G401 (cell line): ENCODE measurements around the gene ZNF101. TPM values are rescaled to one million over a fixed set of nuclear protein-coding genes. Genes with fewer than 3 reads are reported as not detected.
A peak's percentile ranks its signal among the peaks of the same experiment; 100 is the strongest.

ENCODE experiments used
- DNase-seq: peaks from one replicate; pipeline ENCODE4 v3.0.0-alpha.2; 2015; ENCODE audit warnings: low spot score
- in situ Hi-C: cut with HindIII; loops from 2 replicates; pipeline ENCODE4 v1.10.0; 2016; ENCODE audit warnings: low sequenced_read_pairs, mixed read lengths
- total RNA-seq: library from RNA; depleted of rRNA; stranded (reverse); fragments of >200 nt; shearing (Covaris generic); gene quantifications from 2 replicates; pipeline ENCODE4 v1.2.3, GENCODE V29; 2014; rRNA removed

Gene ZNF101
- 15.9 and 19.1 TPM in 2 replicates for total RNA-seq

DNA sequence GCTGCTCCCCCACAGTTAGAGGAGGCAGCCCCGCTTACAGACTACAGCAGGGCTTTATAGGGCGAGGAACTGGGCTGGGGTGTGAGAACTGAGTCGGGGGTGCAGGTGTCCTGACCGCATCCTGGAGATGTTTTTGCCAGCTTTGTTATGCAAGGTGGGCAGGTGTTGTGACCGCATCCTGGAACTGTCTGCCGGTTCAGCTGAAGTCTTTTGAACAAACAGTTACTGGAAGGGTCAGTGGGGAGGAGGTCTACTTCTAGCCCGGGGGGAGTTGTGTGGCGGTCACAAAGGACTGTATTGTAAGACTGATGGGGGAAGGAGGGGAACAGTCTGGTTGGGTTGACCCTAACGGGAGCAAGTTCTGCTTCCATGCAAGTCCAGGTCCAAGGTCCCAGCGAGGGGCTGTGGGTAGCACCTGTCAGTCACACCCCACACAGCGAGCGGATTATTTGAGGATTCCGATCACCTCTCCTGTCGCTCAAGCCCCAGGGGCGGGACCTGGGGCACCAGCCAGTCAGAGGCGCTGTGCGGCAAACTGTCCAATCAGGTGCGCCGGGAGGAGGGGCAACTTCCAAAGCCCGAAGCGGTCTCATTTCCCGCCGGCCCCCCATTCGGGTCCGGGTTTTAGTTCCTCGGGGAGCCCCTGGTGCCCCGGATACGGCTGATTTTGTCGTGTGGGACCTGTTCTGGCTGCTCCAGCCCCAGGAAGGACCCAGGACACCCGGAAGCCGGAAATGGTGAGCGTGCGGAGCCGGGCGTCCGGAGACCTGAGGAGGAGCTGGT is at the start of gene ZNF101:
Gene ZNF101 (plus strand): TSS at position 610 of the 783 bp plus-strand sequence. CDS start 125 bp downstream, at position 735.
- in situ Hi-C loops, result no loop called here
- DNase-seq, result peak; percentile 97

- DNase-seq, result no peak
- in situ Hi-C loops, result no loop called here
Observed at GRCh38 chr19:19619181-19619848, 49.3 kb upstream of the ZNF101 start.

DNA sequence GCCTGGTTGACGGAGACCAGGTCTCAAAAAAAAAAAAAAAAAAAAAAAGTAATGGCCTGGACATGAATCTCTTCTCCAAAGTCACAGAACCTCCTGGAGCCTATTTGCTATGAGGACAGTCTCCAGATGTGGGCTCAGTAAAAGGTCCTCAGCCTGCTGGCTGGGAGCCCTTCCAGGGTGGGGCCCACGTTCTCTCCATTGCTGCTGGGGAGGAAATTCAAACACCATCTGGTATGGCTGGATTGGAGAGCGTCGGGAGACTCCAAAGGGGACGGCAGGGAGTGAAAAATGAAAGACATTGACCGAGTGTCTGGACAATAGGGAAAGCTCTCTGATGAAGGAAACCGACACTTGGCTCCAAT is 48.8 kb upstream of the ZNF101 start:
- in situ Hi-C loops, result no loop called here
- no peak for DNase-seq

DNA sequence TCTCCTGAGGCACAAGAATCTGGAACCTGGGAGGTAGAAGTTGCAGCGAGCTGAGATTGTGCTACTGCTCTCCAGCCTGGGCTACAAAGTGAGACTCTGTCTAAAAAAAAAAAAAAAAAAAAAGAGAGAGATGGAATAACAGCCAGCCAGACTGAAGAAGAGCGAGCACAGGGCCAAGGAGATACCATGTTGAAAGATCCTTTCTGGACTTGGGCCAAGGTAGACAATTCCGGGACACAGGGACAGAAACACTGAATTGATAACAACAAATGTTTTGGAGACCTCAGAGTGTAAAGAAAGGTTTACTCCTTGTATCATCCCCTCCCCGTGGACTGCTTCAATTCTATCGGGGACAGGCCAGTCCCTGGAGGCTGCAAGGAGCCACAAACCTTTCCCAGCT is 45.3 kb upstream of the ZNF101 start:
- in situ Hi-C loops, result no loop called here
- no peak for DNase-seq

- in situ Hi-C loops, result no loop called here
- DNase-seq, result no peak
Observed at GRCh38 chr19:19624032-19624570, 44.5 kb upstream of the ZNF101 start.

- no peak for DNase-seq
- in situ Hi-C loops, result no loop called here
Observed at GRCh38 chr19:19626516-19627472, 41.8 kb upstream of the ZNF101 start.

- in situ Hi-C loops, result no loop called here
- DNase-seq, result no peak
Observed at GRCh38 chr19:19627621-19628500, 40.8 kb upstream of the ZNF101 start, which contains the start of gene LPAR2. Gene LPAR2 (minus strand): TSS chr19:19628220. CDS start chr19:19627275, 945 bp downstream.

DNA sequence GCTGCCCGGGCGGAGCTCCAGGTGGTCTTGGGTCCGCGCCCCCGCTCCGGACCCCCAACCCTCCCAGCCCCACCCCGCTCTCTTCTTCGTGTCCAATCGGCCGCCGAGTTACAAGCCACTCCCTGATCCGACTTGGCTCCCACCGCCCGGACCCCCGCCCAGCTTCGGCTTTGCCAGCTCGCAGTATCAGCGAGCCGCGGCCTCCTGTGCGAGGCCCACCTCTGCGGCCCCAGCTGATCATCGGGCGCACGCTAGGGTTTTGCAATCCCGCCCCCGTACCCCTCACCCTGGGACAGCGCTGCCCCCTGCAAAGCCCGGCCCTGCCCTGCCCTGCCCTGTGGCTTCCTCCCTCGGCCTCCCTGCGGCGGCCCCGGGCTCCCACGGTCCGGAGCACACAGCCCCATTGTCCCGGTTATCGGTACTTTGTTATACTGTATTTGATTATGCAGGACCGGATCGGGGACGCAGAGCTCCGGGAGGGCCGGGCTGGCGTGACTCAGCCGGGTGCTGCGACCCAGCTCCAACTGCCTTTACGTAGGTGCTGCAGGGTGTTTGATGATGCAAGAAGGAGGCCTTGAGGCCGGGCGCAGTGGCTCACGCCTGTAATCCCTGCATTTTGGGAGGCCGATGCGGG is 40.0 kb upstream of the ZNF101 start:
- in situ Hi-C loops, result no loop called here
- no peak for DNase-seq

DNA sequence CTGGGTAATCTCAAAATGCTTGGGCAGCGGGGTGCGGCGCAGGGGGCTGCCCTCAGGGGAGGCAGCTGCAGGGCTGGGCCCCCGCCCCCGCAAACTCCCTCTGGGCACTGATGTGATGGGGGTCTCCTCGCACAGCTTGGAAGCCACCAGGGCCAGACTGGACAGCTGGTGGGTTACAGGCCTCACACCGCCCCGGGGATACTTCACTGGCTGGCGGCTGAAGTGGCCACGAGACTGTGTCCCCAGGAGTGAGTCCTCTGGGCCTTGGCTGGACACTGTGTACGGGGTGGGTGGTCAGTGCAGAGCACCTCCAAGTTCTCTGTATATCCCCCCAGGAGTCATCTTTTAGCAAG is 38.6 kb upstream of the ZNF101 start:
- no peak for DNase-seq
- in situ Hi-C loops, result no loop called here

DNA sequence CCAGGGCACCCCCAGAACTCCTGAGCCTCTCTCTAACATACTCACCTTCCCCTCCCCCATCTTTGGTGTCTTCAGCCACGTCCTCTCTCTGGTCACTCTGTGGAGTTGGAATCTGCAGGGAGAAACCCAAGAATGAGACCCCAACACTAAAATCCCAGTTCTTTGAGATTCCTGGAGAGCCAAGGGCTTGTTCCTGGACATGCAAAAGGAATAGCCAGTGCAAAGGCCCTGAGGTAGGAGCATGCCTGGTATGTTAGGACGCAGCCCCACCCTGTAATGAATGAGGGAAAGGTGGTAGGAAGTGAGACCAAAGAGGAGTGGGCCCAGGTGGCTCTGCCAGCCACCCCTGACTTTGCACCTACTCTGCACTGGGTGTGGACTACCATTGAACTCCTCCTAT is 38.2 kb upstream of the ZNF101 start:
- in situ Hi-C loops, result no loop called here
- DNase-seq, result no peak

DNA sequence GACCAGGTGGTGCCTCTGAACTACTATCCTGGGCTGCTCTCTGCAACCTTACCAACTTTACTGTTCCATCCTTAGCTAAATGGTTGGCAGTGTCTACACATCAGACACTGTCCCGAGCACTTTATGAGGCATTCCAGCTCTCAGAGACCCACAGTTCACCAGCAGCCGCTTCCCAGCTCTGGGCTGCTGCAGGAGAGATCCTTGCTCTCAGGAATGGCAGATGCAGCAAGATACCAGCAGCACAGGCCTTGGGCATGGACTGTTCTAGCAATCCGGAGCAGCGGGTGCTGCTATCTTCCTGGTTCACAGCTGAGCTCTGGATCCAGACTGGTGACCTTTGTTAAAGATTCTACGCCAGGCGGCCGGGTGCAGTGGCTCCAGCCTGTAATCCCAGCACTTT is 37.3 kb upstream of the ZNF101 start:
- no peak for DNase-seq
- in situ Hi-C loops, result no loop called here

- in situ Hi-C loops, result no loop called here
- DNase-seq, result no peak
Observed at GRCh38 chr19:19632661-19633060, 36.0 kb upstream of the ZNF101 start.

GRCh38 chr19:19633711-19634515 is 34.7 kb upstream of the ZNF101 start:
- in situ Hi-C loops, result no loop called here
- DNase-seq, result no peak

DNA sequence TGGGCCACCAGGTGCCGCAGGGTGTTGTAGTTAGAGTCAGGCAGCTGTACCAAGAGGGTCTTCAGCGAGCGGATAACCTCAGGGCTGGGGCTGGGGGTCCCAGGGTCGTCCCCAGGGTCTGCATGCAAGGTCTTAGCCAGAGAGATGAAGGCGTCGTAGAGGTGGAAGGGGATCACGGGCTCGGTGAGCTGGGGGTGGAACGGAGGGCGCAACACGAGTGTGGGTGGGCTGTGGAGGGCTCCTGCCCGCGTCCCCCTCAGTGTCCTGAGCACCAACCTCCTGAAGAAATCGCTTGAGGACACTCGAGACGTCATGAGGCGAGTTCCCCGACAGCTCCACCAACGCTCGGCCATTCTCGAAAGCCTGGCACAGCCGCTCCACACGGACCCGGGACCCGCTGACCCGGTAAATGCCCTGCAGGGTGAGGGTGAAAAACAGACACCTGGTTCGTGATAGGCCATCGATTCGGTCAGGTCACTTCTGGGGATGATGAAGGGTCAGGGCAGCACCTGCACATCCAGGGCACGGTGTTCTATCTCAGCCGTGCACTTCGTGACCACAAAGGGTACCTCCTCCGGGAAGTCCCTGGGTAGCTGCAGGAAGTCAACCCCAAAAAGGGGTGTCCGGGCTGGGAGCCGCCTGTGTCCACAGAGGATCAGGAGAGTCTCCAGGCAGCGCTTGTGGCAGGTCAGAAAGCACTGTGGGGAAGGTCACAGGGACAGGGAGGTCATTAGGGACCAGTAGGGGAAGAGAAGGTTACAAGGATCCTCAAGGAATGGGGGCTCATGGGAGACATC is 33.9 kb upstream of the ZNF101 start:
- DNase-seq, result no peak
- in situ Hi-C loops, result no loop called here

DNA sequence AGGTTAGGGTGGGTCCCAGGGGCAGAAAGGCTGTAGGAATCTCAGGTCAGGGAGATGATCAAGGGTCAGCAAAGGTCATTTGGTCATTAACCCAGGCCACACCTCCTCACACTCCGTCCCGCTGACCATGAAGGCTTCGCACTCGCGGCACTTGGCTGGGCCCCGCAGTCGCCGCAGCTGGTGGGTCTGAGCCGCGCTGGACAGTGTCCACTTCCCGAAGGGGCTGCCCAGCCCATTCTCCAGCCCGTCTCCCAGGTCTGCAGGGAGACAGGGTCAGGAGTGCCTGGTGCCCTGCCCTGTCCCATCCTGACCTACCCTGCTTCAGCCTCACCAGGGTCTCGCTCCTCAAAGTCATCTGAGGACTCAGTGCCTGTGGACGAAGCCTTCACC is 33.3 kb upstream of the ZNF101 start:
- no peak for DNase-seq
- in situ Hi-C loops, result no loop called here

GRCh38 chr19:19636573-19637185 is 32.0 kb upstream of the ZNF101 start:
- in situ Hi-C loops, result no loop called here
- no peak for DNase-seq
